HEK293T (cell line): Measurements from ENCODE around the gene PHF14.

Source experiments
- CTCF ChIA-PET: fragments of 350-600 bp; formaldehyde crosslinking; extraction: SDS; loops from one replicate; lab custom pipeline; 2021; ENCODE audit warnings: antibody characterized with exemption, inconsistent platforms; lab: Yijun Ruan, JAX
- POLR2A ChIA-PET: fragments of 350-600 bp; formaldehyde crosslinking; extraction: SDS; loops from one replicate; lab custom pipeline; 2020; ENCODE audit warnings: antibody characterized with exemption, inconsistent platforms; lab: Yijun Ruan, JAX
- DNase-seq: peaks from one replicate; pipeline ENCODE4 v3.0.0; 2012; ENCODE audit warnings: mixed read lengths; ENCODE audit errors: extremely low spot score
- ARNT ChIP-seq: fragments of 450-650 bp; IDR thresholded peaks from 2 replicates; pipeline ENCODE4 v1.6.1; 2017; ENCODE audit warnings: mild to moderate bottlenecking
- BHLHE40 ChIP-seq: fragments of 450-650 bp; IDR thresholded peaks from 2 replicates; pipeline ENCODE4 v1.6.1; 2016; ENCODE audit warnings: mild to moderate bottlenecking, moderate library complexity, borderline replicate concordance
- CTBP1 ChIP-seq: fragments of 450-650 bp; IDR thresholded peaks from 2 replicates; pipeline ENCODE4 v1.6.1; 2016; ENCODE audit warnings: borderline replicate concordance
- ELF4 ChIP-seq: fragments of 450-650 bp; IDR thresholded peaks from 2 replicates; pipeline ENCODE4 v1.6.1; 2017; ENCODE audit warnings: antibody characterized with exemption
- FOXA1 ChIP-seq: fragments of 450-650 bp; IDR thresholded peaks from 2 replicates; pipeline ENCODE4 v1.6.1; 2016; ENCODE audit warnings: mild to moderate bottlenecking
- FOXK2 ChIP-seq: fragments of 450-650 bp; IDR thresholded peaks from 2 replicates; pipeline ENCODE4 v1.6.1; 2016; ENCODE audit warnings: mild to moderate bottlenecking
- FOXM1 ChIP-seq: fragments of 450-650 bp; IDR thresholded peaks from 2 replicates; pipeline ENCODE4 v1.6.1; 2017; ENCODE audit warnings: mild to moderate bottlenecking, borderline replicate concordance
- HDGF ChIP-seq: fragments of 450-650 bp; IDR thresholded peaks from 2 replicates; pipeline ENCODE4 v1.6.1; 2017; ENCODE audit warnings: antibody characterized with exemption, borderline replicate concordance
- L3MBTL2 ChIP-seq: fragments of 450-650 bp; conservative IDR thresholded peaks from 2 replicates; pipeline ENCODE4 v1.6.1; 2016; ENCODE audit warnings: mild to moderate bottlenecking
- LEF1 ChIP-seq: fragments of 450-650 bp; IDR thresholded peaks from 2 replicates; pipeline ENCODE4 v1.6.1; 2017; ENCODE audit warnings: mild to moderate bottlenecking, borderline replicate concordance
- NFRKB ChIP-seq: fragments of 450-650 bp; IDR thresholded peaks from 2 replicates; pipeline ENCODE4 v1.6.1; 2016; ENCODE audit warnings: mild to moderate bottlenecking, moderate library complexity
- PKNOX1 ChIP-seq: fragments of 450-650 bp; IDR thresholded peaks from 2 replicates; pipeline ENCODE4 v1.6.1; 2016
- SP1 ChIP-seq: fragments of 450-650 bp; IDR thresholded peaks from 2 replicates; pipeline ENCODE4 v1.6.1; 2017
- SUZ12 ChIP-seq: fragments of 450-650 bp; IDR thresholded peaks from 2 replicates; pipeline ENCODE4 v1.6.1; 2016; ENCODE audit warnings: mild to moderate bottlenecking
- TARDBP ChIP-seq: fragments of 450-650 bp; IDR thresholded peaks from 2 replicates; pipeline ENCODE4 v1.6.1; 2016
- ZNF384 ChIP-seq: fragments of 450-650 bp; IDR thresholded peaks from 2 replicates; pipeline ENCODE4 v1.6.1; 2016

PHF14 gene

GRCh38 chr7:11194492-11194891, 220.8 kb downstream of the PHF14 start:
- TF ChIP-seq ARNT (no peak), ZNF384 (no peak), HDGF (no peak), CTBP1 (no peak), NFRKB (no peak), PKNOX1 (no peak)
- POLR2A ChIA-PET, result no interaction called here
- CTCF ChIA-PET, result no interaction called here
- no peak for DNase-seq

- no peak for DNase-seq
- ChIA-PET CTCF (no interaction called here), POLR2A (no interaction called here)
- TF ChIP-seq FOXM1 (no peak), CTBP1 (no peak), L3MBTL2 (no peak), SUZ12 (no peak), ARNT (no peak), FOXK2 (no peak), BHLHE40 (no peak), ELF4 (no peak), NFRKB (no peak), HDGF (no peak), TARDBP (no peak), PKNOX1 (no peak), LEF1 (no peak), SP1 (no peak), FOXA1 (no peak), ZNF384 (no peak)
Measured at GRCh38 chr7:11195502-11195901, 221.8 kb downstream of the PHF14 start.

- DNase-seq, result no peak
- ChIA-PET POLR2A (no interaction called here), CTCF (no interaction called here)
- TF ChIP-seq ZNF384 (no peak), L3MBTL2 (no peak), FOXK2 (no peak), ARNT (no peak)
Measured at GRCh38 chr7:11196143-11196542, 222.5 kb downstream of the PHF14 start.

GRCh38 chr7:11203224-11203623, 229.6 kb downstream of the PHF14 start:
- TF ChIP-seq SP1 (no peak), HDGF (no peak), LEF1 (no peak), NFRKB (no peak), CTBP1 (no peak), FOXK2 (no peak), PKNOX1 (no peak), ZNF384 (no peak), FOXA1 (no peak), FOXM1 (no peak), SUZ12 (no peak), TARDBP (no peak), BHLHE40 (no peak), ARNT (no peak)
- no peak for DNase-seq
- ChIA-PET POLR2A (no interaction called here), CTCF (interaction anchor here (1.0 kb wide), 1 partner anchor 9 kb away, joined by 4 read pairs; no protein-coding TSS in a partner anchor)

GRCh38 chr7:11203683-11204082, 230.0 kb downstream of the PHF14 start:
- CTCF ChIA-PET, result interaction anchor here (1.0 kb wide), 1 partner anchor 8 kb away, joined by 4 read pairs; no protein-coding TSS in a partner anchor
- DNase-seq, result no peak

GRCh38 chr7:11206177-11206899, 232.7 kb downstream of the PHF14 start:
- TF ChIP-seq SUZ12, result no peak
- TF ChIP-seq SP1, result no peak
- ChIA-PET CTCF (no interaction called here), POLR2A (no interaction called here)
- no peak for DNase-seq

More at GRCh38 chr7:11203683-11204082, 230.0 kb downstream of the PHF14 start:
- POLR2A ChIA-PET, result no interaction called here
- TF ChIP-seq L3MBTL2 (no peak), PKNOX1 (0 out of 2 replicates have a peak, but pooled peaks have one; percentile 31)

- POLR2A ChIA-PET, result no interaction called here
- CTCF ChIA-PET, result no interaction called here
- DNase-seq, result no peak
- TF ChIP-seq LEF1 (no peak), CTBP1 (no peak), L3MBTL2 (no peak), SUZ12 (no peak), TARDBP (no peak), PKNOX1 (no peak), FOXM1 (no peak), BHLHE40 (no peak), HDGF (no peak), SP1 (no peak), FOXA1 (no peak), ARNT (no peak), ZNF384 (no peak), ELF4 (no peak)
Measured at GRCh38 chr7:11207565-11207964, 233.9 kb downstream of the PHF14 start.
